Measurements from ENCODE around the gene FAM43B. TPM values are rescaled to one million over a fixed set of nuclear protein-coding genes. Genes with fewer than 3 reads are reported as not detected.
"Not testable (repeated sequence)": the region's sequence is repeated elsewhere in the genome, so short reads cannot be mapped to it uniquely, and the experiment has no call there.

Gene FAM43B
- polyA plus RNA-seq, 2 of the 4 experiments (the other 2 are of a cell fraction) = 0.76 to 6.9 TPM

GRCh38 chr1:20511518-20512428 lies 40.6 kb upstream of the FAM43B start:
- ChIA-PET CTCF (interaction anchor here (0.7 to 1.5 kb wide), 4 partner anchors 10 to 299 kb away, joined by 3 to 7 read pairs (median 3); partner anchors contain the start of gene PINK1), POLR2A (no interaction called here)
- Histone ChIP-seq H3K4me3 (no peak overlapping the region), H3K4me2 (no peak overlapping the region), H3K9me3 (no peaks in the 10 kb centered on the region), H3K27ac (no peak overlapping the region), H3K4me1 (peaks cover 3% of the 10 kb centered on the region; the same call in 2 of the 3 replicates)
- no peak for TF ChIP-seq NR3C1 (IDR thresholded peaks at IDR 0.05)
- TF ChIP-seq CTCF (IDR thresholded peaks at IDR 0.05) = no peak
- no peak for TF ChIP-seq HEYL (CRISPR knock-in tag; IDR thresholded peaks at IDR 0.05)
- no peak for TF ChIP-seq ZC3H11A (IDR thresholded peaks at IDR 0.05)
- TF ChIP-seq PBX3 (IDR thresholded peaks at IDR 0.05) = no peak
- TF ChIP-seq MYC (IDR thresholded peaks at IDR 0.05; ENCODE audit: borderline replicate concordance, low read length) = no peak
- TF ChIP-seq FOSB (CRISPR knock-in tag; IDR thresholded peaks at IDR 0.05) = no peak
- no peak for TF ChIP-seq RCOR1 (IDR thresholded peaks at IDR 0.05; ENCODE audit: low read depth, low read length)
- TF ChIP-seq HOXB5 (CRISPR knock-in tag; IDR thresholded peaks at IDR 0.05) = no peak
- no peak for TF ChIP-seq MAX (IDR thresholded peaks at IDR 0.05)
- TF ChIP-seq HMGXB4 (CRISPR knock-in tag; IDR thresholded peaks at IDR 0.05; ENCODE audit: borderline replicate concordance) = no peak
- TF ChIP-seq NPAS2 (CRISPR knock-in tag; IDR thresholded peaks at IDR 0.05; ENCODE audit: borderline replicate concordance) = no peak
- no peak for TF ChIP-seq HES2 (IDR thresholded peaks at IDR 0.05)
- FAIRE-seq (no peak), ATAC-seq (no peak), DNase-seq (ENCODE audit: low read depth in 1 of 2, low spot score in 1 of 2) (no peak)
- WGBS (ENCODE audit: missing lambda C conversion rate) = 45% methylated on average over 6 of the region's 6 CpGs

- ATAC-seq; FAIRE-seq; H3K27ac ChIP-seq; H3K4me2 ChIP-seq; POLR2A ChIA-PET; H3K4me3 ChIP-seq; DNase-seq (ENCODE audit: low read depth in 1 of 2, low spot score in 1 of 2); H3K4me1 ChIP-seq; H3K9me3 ChIP-seq: not testable (repeated sequence)
- CTCF ChIA-PET = interaction anchor here (8.8 kb wide), 1 partner anchor 113 kb away, joined by 90 read pairs; the partner anchor contains the start of gene PINK1
- 67% methylated on average over 7 of the region's 7 CpGs for WGBS (ENCODE audit: missing lambda C conversion rate)
These were observed 32.6 kb upstream of the FAM43B start for GRCh38 chr1:20519609-20520262.
